MG63 (cell line): ENCODE measurements around the gene TMEM219. TPM values are rescaled to one million over a fixed set of nuclear protein-coding genes. Genes with fewer than 3 reads are reported as not detected.
A peak's percentile ranks its signal among the peaks of the same experiment; 100 is the strongest.

ENCODE experiments used
- DNase-seq: peaks from one replicate; pipeline ENCODE4 v3.0.0-alpha.2; 2020
- H3K27me3 ChIP-seq: fragments of 250-450 bp; sonication (Bioruptor Pico); 2 replicates; pipeline ENCODE4 v1.5.1; 2020; ENCODE audit warnings: mild to moderate bottlenecking, moderate library complexity
- H3K36me3 ChIP-seq: fragments of 250-450 bp; sonication (Bioruptor Pico); 2 replicates; pipeline ENCODE4 v1.5.1; 2020; ENCODE audit warnings: mild to moderate bottlenecking, moderate library complexity
- H3K4me3 ChIP-seq: fragments of 250-450 bp; sonication (Bioruptor Pico); 2 replicates; pipeline ENCODE4 v1.5.1; 2020; ENCODE audit warnings: mild to moderate bottlenecking, moderate library complexity
- H3K9me3 ChIP-seq: fragments of 250-450 bp; sonication (Bioruptor Pico); 2 replicates; pipeline ENCODE4 v1.5.1; 2020; ENCODE audit warnings: mild to moderate bottlenecking, moderate library complexity
- total RNA-seq: library from RNA; depleted of rRNA; stranded (reverse); fragments of >200 nt; shearing (Covaris generic); gene quantifications from 2 replicates; pipeline ENCODE4 v1.2.3, GENCODE V29; 2014; ENCODE audit warnings: low replicate concordance

TMEM219 gene
- total RNA-seq, 1 experiment from 2014 or later = 96.9 TPM

GRCh38 chr16:29973384-29974246 is 11.7 kb downstream of the TMEM219 start, which contains the start of gene TAOK2:
Gene TAOK2, plus strand, starts transcription at chr16:29973868. Its CDS starts 3,905 bp downstream, at chr16:29977773.
- Histone ChIP-seq H3K27me3 (no peaks in the 10 kb centered on the region), H3K4me3 (peak within 1 kb of the TSS; percentile 72), H3K36me3 (peaks cover 36% of the 10 kb centered on the region), H3K9me3 (peaks cover 6% of the 10 kb centered on the region)
- DNase-seq = peak; percentile 100

GRCh38 chr16:29974291-29975133 is 12.6 kb downstream of the TMEM219 start:
- H3K27me3 ChIP-seq = no peaks in the 10 kb centered on the region
- no peak for DNase-seq

GRCh38 chr16:29975134-29975538 is 13.3 kb downstream of the TMEM219 start:
- peak overlapping the region; percentile 72 for H3K4me3 ChIP-seq
- no peaks in the 10 kb centered on the region for H3K27me3 ChIP-seq
- H3K36me3 ChIP-seq = peaks cover 51% of the 10 kb centered on the region
- DNase-seq = no peak
- H3K9me3 ChIP-seq = peaks cover 6% of the 10 kb centered on the region

More at GRCh38 chr16:29974291-29975133, 12.6 kb downstream of the TMEM219 start:
- peaks cover 45% of the 10 kb centered on the region for H3K36me3 ChIP-seq
- H3K4me3 ChIP-seq = peak overlapping the region; percentile 72
- H3K9me3 ChIP-seq = peaks cover 6% of the 10 kb centered on the region

- no peaks in the 10 kb centered on the region for H3K27me3 ChIP-seq
- DNase-seq = no peak
- H3K9me3 ChIP-seq = peaks cover 6% of the 10 kb centered on the region
- H3K4me3 ChIP-seq = peak overlapping the region; percentile 72
- H3K36me3 ChIP-seq = peaks cover 60% of the 10 kb centered on the region
Observed at GRCh38 chr16:29975811-29976511, 14.1 kb downstream of the TMEM219 start.

GRCh38 chr16:29977063-29977825 is 15.4 kb downstream of the TMEM219 start:
- no peak for DNase-seq
- peaks cover 67% of the 10 kb centered on the region for H3K36me3 ChIP-seq
- H3K4me3 ChIP-seq = no peak overlapping the region
- H3K27me3 ChIP-seq = no peaks in the 10 kb centered on the region
- H3K9me3 ChIP-seq = peaks cover 6% of the 10 kb centered on the region

GRCh38 chr16:29978081-29978480 is 16.2 kb downstream of the TMEM219 start:
- H3K36me3 ChIP-seq = peaks cover 67% of the 10 kb centered on the region
- no peak for DNase-seq

GRCh38 chr16:29978564-29979270 is 16.8 kb downstream of the TMEM219 start:
- H3K36me3 ChIP-seq = peaks cover 71% of the 10 kb centered on the region

More at GRCh38 chr16:29978081-29978480, 16.2 kb downstream of the TMEM219 start:
- Histone ChIP-seq H3K4me3 (no peak overlapping the region), H3K27me3 (no peaks in the 10 kb centered on the region), H3K9me3 (peaks cover 2% of the 10 kb centered on the region)

GRCh38 chr16:29982560-29983419 is 20.9 kb downstream of the TMEM219 start:
- no peak overlapping the region for H3K4me3 ChIP-seq
- DNase-seq = no peak
- H3K27me3 ChIP-seq = no peaks in the 10 kb centered on the region
- peaks cover 93% of the 10 kb centered on the region for H3K36me3 ChIP-seq
- no peaks in the 10 kb centered on the region for H3K9me3 ChIP-seq

More at GRCh38 chr16:29978564-29979270, 16.8 kb downstream of the TMEM219 start:
- no peak for DNase-seq
- Histone ChIP-seq H3K9me3 (no peaks in the 10 kb centered on the region), H3K27me3 (no peaks in the 10 kb centered on the region), H3K4me3 (no peak overlapping the region)

GRCh38 chr16:29983420-29984136 is 21.7 kb downstream of the TMEM219 start:
- H3K4me3 ChIP-seq = no peak overlapping the region
- no peak for DNase-seq
- peaks cover 92% of the 10 kb centered on the region for H3K36me3 ChIP-seq
- no peaks in the 10 kb centered on the region for H3K9me3 ChIP-seq
- no peaks in the 10 kb centered on the region for H3K27me3 ChIP-seq

- H3K9me3 ChIP-seq = no peaks in the 10 kb centered on the region
- DNase-seq = no peak
- no peak overlapping the region for H3K4me3 ChIP-seq
- peaks cover 90% of the 10 kb centered on the region for H3K36me3 ChIP-seq
- H3K27me3 ChIP-seq = no peaks in the 10 kb centered on the region
Observed at GRCh38 chr16:29984137-29984763, 22.4 kb downstream of the TMEM219 start.

- Histone ChIP-seq H3K9me3 (no peaks in the 10 kb centered on the region), H3K36me3 (peaks cover 86% of the 10 kb centered on the region), H3K4me3 (no peak overlapping the region), H3K27me3 (no peaks in the 10 kb centered on the region)
- DNase-seq = no peak
Observed at GRCh38 chr16:29984764-29985147, 22.9 kb downstream of the TMEM219 start.

GRCh38 chr16:29985271-29985811 is 23.5 kb downstream of the TMEM219 start:
- peaks cover 86% of the 10 kb centered on the region for H3K36me3 ChIP-seq
- no peak overlapping the region for H3K4me3 ChIP-seq
- no peaks in the 10 kb centered on the region for H3K9me3 ChIP-seq
- no peak for DNase-seq
- no peaks in the 10 kb centered on the region for H3K27me3 ChIP-seq

- no peak for DNase-seq
- Histone ChIP-seq H3K36me3 (peaks cover 81% of the 10 kb centered on the region), H3K27me3 (no peaks in the 10 kb centered on the region), H3K9me3 (no peaks in the 10 kb centered on the region), H3K4me3 (no peak overlapping the region)
Observed at GRCh38 chr16:29986231-29986630, 24.4 kb downstream of the TMEM219 start.
